ENCODE data around the gene LRIT1.

The LRIT1 gene

DNA sequence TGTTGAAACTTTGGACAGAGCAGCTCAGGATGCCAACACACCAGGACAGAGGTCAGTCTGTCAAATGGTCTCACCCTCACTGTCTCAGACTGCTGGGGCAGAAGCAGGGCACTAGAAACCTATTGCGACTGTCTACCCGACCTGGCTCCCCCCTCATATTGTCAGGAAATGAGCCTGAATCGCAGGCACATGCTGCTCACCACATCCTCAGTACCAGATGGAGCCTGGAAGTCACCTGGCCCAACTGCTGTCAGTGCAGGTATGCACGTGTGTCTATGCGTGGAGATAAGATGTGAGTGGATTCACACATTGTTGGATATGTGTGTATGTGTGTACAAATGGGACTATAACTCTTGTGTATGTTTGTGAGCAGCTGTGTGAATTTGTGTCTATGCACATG lies 50.2 kb downstream of the LRIT1 start:
- DNase-seq: no peak

GRCh38 chr10:84190621-84191020 lies 50.7 kb downstream of the LRIT1 start:
- DNase-seq: no peak

GRCh38 chr10:84188815-84189214 lies 52.5 kb downstream of the LRIT1 start:
- DNase-seq: no peak

DNA sequence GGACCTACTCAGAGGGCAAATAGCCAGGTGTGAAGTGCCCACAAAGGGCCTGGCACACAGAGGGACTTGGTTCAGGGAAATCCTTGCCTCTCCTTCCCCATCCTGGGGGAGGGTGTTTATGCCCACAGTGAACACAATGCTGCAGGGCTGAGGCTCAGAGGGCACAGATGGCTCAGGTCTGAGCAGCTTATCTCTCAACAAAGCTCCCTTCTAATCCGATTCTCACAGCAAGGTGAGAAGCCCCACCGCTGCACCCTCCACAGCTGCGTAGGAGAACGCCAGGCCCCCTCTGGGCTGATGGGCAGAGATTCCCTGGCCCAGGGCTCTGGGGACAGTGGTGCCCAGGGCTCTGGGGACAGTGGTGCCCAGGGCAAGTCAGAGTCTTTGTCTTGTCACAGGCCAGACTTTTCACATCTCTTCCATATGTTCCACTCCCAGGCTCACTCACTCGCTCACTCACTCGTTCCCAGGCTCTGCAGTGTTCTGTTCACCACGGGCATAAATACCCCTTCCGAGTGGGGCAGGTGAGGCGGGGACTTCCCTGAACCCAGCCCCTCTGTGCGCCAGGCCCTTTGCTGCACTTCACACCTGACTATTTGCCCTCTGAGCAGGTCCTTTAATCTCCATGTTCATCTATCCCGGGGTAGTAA lies 55.7 kb downstream of the LRIT1 start:
- no peak for DNase-seq

DNA sequence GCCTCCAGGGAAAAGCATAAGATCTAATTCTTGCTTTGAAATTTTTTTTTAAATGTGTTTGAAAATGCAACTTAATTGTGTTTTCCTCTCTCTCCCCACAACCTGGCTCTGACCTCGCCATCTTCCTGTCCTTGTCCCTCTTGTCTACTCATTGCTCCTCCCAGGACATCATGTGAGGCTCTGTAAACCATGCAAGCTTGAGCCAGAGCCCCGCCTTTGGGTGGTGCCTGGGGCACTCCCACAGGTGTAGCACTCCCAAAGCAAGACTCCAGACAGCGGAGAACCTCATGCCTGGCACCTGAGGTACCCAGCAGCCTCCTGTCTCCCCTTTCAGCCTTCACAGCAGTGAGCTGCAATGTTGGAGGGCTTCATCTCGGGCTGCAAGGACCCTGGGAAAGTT lies 56.8 kb downstream of the LRIT1 start:
- DNase-seq: no peak

DNA sequence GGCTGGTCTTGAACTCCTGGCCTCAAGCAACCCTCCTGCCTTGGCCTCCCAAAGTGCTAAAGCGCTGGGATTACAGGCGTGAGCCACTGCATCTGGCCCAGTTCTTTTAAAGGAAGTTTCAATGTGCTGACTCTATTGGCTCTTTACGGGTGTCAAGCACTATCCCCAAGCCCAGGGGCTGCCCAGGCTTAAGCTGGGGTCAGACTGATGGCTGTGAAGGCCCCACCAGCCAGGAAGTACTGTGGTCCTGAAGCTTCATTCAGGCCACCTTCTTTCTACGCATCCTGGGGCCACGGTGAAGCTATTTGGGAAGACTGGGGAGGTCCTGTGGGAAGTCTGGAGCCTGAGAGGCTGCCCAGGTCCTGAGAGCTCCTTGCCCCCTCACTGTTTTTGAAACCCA lies 59.7 kb downstream of the LRIT1 start:
- no peak for DNase-seq

Data from DMS 273 treated with DMSO at 0.1 percent for 48 hours (cell line).